SU-DHL-6 (cell line): Measurements from ENCODE around the gene HRH2.

Experiments used
- H2AFZ ChIP-seq: fragments of 200-600 bp; sonication (generic); 2 replicates; pipeline ENCODE4 v1.6.1; 2014; ENCODE audit warnings: low read depth, mild to moderate bottlenecking, moderate library complexity, mixed read lengths, antibody characterized with exemption, low read length; ENCODE audit not compliant: severe bottlenecking
- H3F3A ChIP-seq: fragments of 200-600 bp; shearing (Covaris generic); 2 replicates; pipeline ENCODE4 v1.6.0; 2016; ENCODE audit warnings: antibody characterized with exemption, mild to moderate bottlenecking; ENCODE audit not compliant: insufficient read depth
- H3K27ac ChIP-seq: fragments of 200-600 bp; sonication (generic); 2 replicates; pipeline ENCODE4 v1.5.1; 2016; ENCODE audit warnings: low read depth, mild to moderate bottlenecking, low read length, moderate library complexity, mixed read lengths
- H3K27me3 ChIP-seq: fragments of 200-600 bp; sonication (generic), shearing (Covaris generic); 2 replicates; pipeline ENCODE4 v1.6.0; 2014; ENCODE audit warnings: mild to moderate bottlenecking, low read length
- H3K36me3 ChIP-seq: fragments of 200-600 bp; sonication (generic); 2 replicates; pipeline ENCODE4 v1.6.1; 2014; ENCODE audit warnings: mild to moderate bottlenecking, low read length, mixed read lengths
- H3K4me2 ChIP-seq: fragments of 300-600, 200-600 bp; shearing (Covaris generic), sonication (generic); 2 replicates; pipeline ENCODE4 v1.6.0; 2014; ENCODE audit warnings: low read length, low read depth, mild to moderate bottlenecking; ENCODE audit not compliant: poor library complexity, severe bottlenecking
- H3K4me3 ChIP-seq: fragments of 200-600 bp; sonication (generic); 2 replicates; pipeline ENCODE4 v1.5.1; 2014; ENCODE audit warnings: antibody characterized with exemption, low read length, mild to moderate bottlenecking, mixed read lengths; ENCODE audit not compliant: insufficient read depth, poor library complexity, severe bottlenecking
- H3K79me2 ChIP-seq: fragments of 200-600 bp; sonication (generic); 2 replicates; pipeline ENCODE4 v1.6.1; 2014; ENCODE audit warnings: mild to moderate bottlenecking, low read length, moderate library complexity; ENCODE audit not compliant: insufficient read depth
- H3K9ac ChIP-seq: fragments of 200-600 bp; sonication (generic); 2 replicates; pipeline ENCODE4 v1.7.0; 2014; ENCODE audit warnings: mild to moderate bottlenecking, low read length
- H3K9me2 ChIP-seq: fragments of 200-600 bp; sonication (generic); replicated peaks from 2 replicates; pipeline ENCODE4 v1.6.1; 2014; ENCODE audit warnings: low read length; ENCODE audit not compliant: insufficient read depth
- H3K9me3 ChIP-seq: fragments of 200-600 bp; sonication (generic); 2 replicates; pipeline ENCODE4 v1.6.1; 2014; ENCODE audit warnings: low read length, mixed read lengths; ENCODE audit not compliant: insufficient read depth
- H4K20me1 ChIP-seq: fragments of 200-600 bp; sonication (generic); 2 replicates; pipeline ENCODE4 v1.6.1; 2014; ENCODE audit warnings: low read depth, mild to moderate bottlenecking, antibody characterized with exemption, low read length, moderate library complexity, mixed read lengths
- EZH2phosphoT487 ChIP-seq: fragments of 200-600 bp; sonication (generic), shearing (Covaris generic); conservative IDR thresholded peaks from 2 replicates; pipeline ENCODE4 v1.6.1; 2018; ENCODE audit warnings: mild to moderate bottlenecking, antibody characterized with exemption, low read length, moderate library complexity, mixed read lengths
- TF ChIP-seq, protein P1 (sequence below): fragments of 200-600 bp; sonication (generic); IDR thresholded peaks from one replicate; pipeline ENCODE4 v1.5.1; 2017; ENCODE audit warnings: antibody characterized with exemption, mild to moderate bottlenecking, low read length, moderate library complexity; ENCODE audit not compliant: insufficient read depth, poor library complexity, severe bottlenecking

The HRH2 gene

DNA sequence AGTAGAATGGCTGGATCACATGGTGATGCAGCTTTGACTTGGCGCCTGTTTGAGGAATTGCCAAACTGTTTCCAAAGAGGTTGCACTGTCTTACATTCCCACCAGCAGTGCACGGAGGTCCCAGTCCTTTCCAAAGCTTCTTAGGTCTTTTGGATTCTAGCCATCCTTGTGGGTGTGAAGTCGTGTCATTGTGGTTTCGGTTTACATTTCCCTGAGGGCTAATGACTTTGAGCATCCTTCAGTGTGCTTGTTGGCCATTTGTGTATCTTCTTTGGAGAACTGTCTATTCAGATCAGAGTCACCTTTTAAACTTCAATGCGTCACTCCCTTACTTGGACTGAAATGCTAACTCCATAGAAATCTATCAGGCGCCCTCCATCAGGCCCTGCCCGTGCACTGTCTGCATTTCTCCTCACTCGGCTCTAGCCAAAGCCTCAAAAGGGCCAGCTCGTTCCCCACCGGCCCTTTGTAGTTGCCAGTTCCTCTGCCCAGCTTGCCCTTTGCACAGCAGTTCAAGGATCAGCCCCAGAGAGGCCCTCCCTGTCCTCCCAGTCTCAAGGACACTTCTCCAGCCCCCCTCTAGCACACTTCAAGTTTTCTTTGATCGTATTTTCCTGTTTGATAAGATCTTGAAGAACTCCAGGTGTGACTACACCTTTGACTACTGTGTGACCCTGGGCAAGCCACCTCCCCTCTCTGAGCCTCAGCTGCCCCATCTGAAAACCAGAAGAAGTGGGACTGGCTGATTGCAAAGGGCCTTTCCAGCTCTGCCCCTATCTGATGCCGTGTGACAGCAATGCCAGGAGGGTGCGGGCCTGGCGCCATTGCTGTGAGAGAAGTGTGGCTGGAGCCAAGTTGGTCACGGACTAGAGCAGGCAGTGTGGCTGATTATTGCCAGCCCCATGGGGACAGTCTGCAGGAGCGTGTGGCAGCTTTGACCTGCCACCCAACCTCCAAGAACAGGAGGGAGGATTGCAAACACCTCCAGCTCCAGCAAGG is 5.6 kb downstream of the HRH2 start:
- no peak overlapping the region for H3K4me3 ChIP-seq
- H3K79me2 ChIP-seq: no peaks in the 10 kb centered on the region
- no peaks in the 10 kb centered on the region for H3K36me3 ChIP-seq
- H3K9me3 ChIP-seq: no peaks in the 10 kb centered on the region
- H3F3A ChIP-seq: no peaks in the 10 kb centered on the region
- no peaks in the 10 kb centered on the region for H3K27me3 ChIP-seq
- H3K9ac ChIP-seq: no peak overlapping the region
- no peak overlapping the region for H3K4me2 ChIP-seq
- no peaks in the 10 kb centered on the region for H3K9me2 ChIP-seq
- H2AFZ ChIP-seq: no peak overlapping the region
- no peak overlapping the region for H3K27ac ChIP-seq
- TF ChIP-seq, protein P1, sequence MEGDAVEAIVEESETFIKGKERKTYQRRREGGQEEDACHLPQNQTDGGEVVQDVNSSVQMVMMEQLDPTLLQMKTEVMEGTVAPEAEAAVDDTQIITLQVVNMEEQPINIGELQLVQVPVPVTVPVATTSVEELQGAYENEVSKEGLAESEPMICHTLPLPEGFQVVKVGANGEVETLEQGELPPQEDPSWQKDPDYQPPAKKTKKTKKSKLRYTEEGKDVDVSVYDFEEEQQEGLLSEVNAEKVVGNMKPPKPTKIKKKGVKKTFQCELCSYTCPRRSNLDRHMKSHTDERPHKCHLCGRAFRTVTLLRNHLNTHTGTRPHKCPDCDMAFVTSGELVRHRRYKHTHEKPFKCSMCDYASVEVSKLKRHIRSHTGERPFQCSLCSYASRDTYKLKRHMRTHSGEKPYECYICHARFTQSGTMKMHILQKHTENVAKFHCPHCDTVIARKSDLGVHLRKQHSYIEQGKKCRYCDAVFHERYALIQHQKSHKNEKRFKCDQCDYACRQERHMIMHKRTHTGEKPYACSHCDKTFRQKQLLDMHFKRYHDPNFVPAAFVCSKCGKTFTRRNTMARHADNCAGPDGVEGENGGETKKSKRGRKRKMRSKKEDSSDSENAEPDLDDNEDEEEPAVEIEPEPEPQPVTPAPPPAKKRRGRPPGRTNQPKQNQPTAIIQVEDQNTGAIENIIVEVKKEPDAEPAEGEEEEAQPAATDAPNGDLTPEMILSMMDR: no peak
- TF ChIP-seq EZH2phosphoT487: no peak
- H4K20me1 ChIP-seq: no peaks in the 10 kb centered on the region

DNA sequence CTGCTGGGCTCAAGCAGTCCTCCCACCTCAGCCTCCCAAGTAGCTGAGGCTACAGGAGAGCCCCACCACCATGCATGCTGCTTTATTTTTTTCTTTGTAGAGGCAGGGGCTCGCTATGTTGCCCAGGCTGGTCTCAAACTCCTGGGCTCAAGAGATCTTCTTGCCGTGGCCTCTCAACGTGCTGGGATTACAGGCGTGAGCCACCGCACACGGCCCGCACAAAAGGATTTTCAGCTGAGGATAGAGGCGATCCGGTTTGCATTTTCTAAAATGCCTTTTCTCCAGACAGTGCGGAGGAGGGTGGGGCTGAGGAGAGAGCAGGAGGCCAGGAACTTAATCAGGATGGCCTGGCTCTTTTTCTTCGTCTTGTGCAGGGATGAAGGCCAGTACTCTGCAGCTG is 6.9 kb downstream of the HRH2 start:
- Histone ChIP-seq H4K20me1 (no peaks in the 10 kb centered on the region), H2AFZ (no peak overlapping the region), H3K9me3 (no peaks in the 10 kb centered on the region), H3K36me3 (no peaks in the 10 kb centered on the region), H3K4me2 (no peak overlapping the region), H3K9ac (no peak overlapping the region), H3K79me2 (no peaks in the 10 kb centered on the region), H3K27ac (no peak overlapping the region), H3K9me2 (no peaks in the 10 kb centered on the region), H3F3A (no peaks in the 10 kb centered on the region), H3K27me3 (no peaks in the 10 kb centered on the region), H3K4me3 (no peak overlapping the region)
- TF ChIP-seq, protein P1: no peak
- TF ChIP-seq EZH2phosphoT487: no peak

DNA sequence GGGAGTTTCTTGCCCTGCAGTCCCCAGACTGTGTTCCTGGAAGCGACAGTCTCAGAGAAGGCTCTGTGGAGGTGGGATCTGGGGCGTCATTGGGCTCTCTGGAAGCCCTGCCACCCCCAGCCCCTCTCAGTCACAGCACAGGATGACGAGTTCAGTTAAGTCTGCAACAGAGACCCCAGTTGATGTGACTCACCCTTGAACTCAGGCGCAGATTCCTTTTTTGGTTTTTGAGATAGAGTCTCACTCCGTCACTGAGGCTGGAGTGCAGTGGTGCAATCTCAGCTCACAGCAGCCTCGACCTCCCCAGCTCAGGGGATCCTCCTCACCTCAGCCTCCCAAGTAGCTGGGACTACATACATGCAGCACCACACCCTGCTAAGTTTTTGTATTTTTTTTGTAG is 8.3 kb downstream of the HRH2 start:
- TF ChIP-seq, protein P1: no peak
- H3K4me2 ChIP-seq: no peak overlapping the region
- H3K79me2 ChIP-seq: no peaks in the 10 kb centered on the region
- H3K27ac ChIP-seq: no peak overlapping the region
- H3K36me3 ChIP-seq: no peaks in the 10 kb centered on the region
- H3K4me3 ChIP-seq: no peak overlapping the region
- no peaks in the 10 kb centered on the region for H3K27me3 ChIP-seq
- H3K9me2 ChIP-seq: no peaks in the 10 kb centered on the region
- no peak overlapping the region for H3K9ac ChIP-seq
- no peaks in the 10 kb centered on the region for H3F3A ChIP-seq
- no peak overlapping the region for H2AFZ ChIP-seq
- H4K20me1 ChIP-seq: no peaks in the 10 kb centered on the region
- no peaks in the 10 kb centered on the region for H3K9me3 ChIP-seq
